ENCODE results near the gene WIPF2.

The WIPF2 gene

DNA sequence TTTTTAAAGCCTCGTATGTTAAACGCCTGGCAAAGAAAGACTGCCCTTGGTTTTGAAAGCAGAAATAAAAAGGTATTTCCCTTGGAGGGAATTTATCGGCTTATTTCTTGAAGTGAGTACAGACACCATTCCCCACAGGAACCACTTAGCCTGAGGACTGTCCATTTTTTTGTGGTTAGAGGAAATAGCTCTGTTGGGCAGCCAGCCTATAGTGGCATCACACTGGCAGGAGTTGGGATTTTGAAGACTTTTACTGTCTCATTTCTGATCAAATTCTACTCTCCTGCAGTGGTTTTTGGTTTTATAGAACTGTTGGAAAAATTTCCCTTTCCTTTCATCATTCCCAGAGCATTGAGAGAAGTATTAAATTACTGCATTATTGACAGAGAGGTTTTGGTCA, 34.5 kb downstream of the WIPF2 start:
- TF ChIP-seq EZH2 (IDR thresholded peaks at IDR 0.05) (no peak), POLR2AphosphoS5 (IDR thresholded peaks at IDR 0.05; ENCODE audit: borderline replicate concordance, low read depth, low read length) (no peak), FOXP2 (optimal IDR thresholded peaks at IDR 0.05; ENCODE audit: control extremely low read depth, extremely low read length, insufficient read depth) (no peak)
- DNase-seq (ENCODE audit: low read depth, low spot score), result no peak
- H3K9ac ChIP-seq (ENCODE audit: insufficient read length), result no peak overlapping the region

DNA sequence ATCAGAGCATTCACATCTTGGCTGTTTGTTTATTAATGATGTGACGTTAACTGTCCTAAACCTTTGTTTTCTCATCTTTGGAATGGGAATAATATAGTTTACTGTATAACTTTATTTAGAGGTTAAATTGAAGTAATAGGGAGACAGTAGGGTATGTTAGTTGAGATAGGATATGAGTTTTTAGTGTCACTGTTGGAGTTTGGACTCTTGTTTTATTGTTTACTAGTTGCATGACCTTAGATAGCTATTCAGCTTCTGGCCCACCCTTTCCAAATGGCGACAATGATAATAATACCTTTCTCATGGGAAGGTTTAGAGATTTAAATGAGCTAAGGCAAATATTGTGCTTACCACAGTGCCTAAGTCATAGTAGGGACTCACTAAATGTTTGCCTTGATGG, 40.4 kb downstream of the WIPF2 start:
- no peak overlapping the region for H3K27ac ChIP-seq
- no peak overlapping the region for H3K4me3 ChIP-seq
- no peaks in the 10 kb centered on the region for H3K9me3 ChIP-seq (ENCODE audit: low read depth, low read length)
- DNase-seq (ENCODE audit: low read depth, low spot score), result no peak
- peaks cover 51% of the 10 kb centered on the region for H3K36me3 ChIP-seq (ENCODE audit: insufficient read depth, low read length)
- no peak overlapping the region for H3K9ac ChIP-seq (ENCODE audit: insufficient read length)
- TF ChIP-seq POLR2AphosphoS5 (IDR thresholded peaks at IDR 0.05; ENCODE audit: borderline replicate concordance, low read depth, low read length) (no peak), FOXP2 (optimal IDR thresholded peaks at IDR 0.05; ENCODE audit: control extremely low read depth, extremely low read length, insufficient read depth) (no peak), EZH2 (IDR thresholded peaks at IDR 0.05) (no peak)

More for the DNA sequence above, 34.5 kb downstream of the WIPF2 start:
- H3K27ac ChIP-seq, result peak overlapping the region; percentile 56
- peaks cover 19% of the 10 kb centered on the region for H3K36me3 ChIP-seq (ENCODE audit: insufficient read depth, low read length)
- H3K4me3 ChIP-seq, result no peak overlapping the region
- H3K9me3 ChIP-seq (ENCODE audit: low read depth, low read length), result no peaks in the 10 kb centered on the region

DNA sequence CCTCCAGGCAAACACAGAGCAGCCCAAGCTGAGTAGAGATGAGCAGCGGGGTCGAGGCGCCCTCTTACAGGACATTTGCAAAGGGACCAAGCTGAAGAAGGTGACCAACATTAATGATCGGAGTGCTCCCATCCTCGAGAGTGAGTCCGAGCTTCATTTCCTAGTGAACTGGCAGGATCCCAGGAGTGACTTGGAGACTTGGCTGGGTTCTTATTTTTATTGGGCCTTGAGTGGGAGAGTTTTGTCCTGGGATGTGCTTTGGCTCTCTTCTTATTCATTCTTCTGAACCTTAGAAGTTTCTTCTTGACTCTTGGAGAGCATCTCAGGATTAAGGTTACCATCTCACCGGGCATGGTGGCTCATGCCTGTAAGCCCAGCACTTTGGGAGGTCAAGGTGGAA, 41.4 kb downstream of the WIPF2 start:
- no peaks in the 10 kb centered on the region for H3K9me3 ChIP-seq (ENCODE audit: low read depth, low read length)
- no peak overlapping the region for H3K4me3 ChIP-seq
- no peak overlapping the region for H3K27ac ChIP-seq
- DNase-seq (ENCODE audit: low read depth, low spot score), result no peak
- H3K9ac ChIP-seq (ENCODE audit: insufficient read length), result no peak overlapping the region
- no peak for TF ChIP-seq FOXP2 (optimal IDR thresholded peaks at IDR 0.05; ENCODE audit: control extremely low read depth, extremely low read length, insufficient read depth)
- TF ChIP-seq POLR2AphosphoS5 (IDR thresholded peaks at IDR 0.05; ENCODE audit: borderline replicate concordance, low read depth, low read length), result no peak
- no peak for TF ChIP-seq EZH2 (IDR thresholded peaks at IDR 0.05)
- peaks cover 61% of the 10 kb centered on the region for H3K36me3 ChIP-seq (ENCODE audit: insufficient read depth, low read length)

DNA sequence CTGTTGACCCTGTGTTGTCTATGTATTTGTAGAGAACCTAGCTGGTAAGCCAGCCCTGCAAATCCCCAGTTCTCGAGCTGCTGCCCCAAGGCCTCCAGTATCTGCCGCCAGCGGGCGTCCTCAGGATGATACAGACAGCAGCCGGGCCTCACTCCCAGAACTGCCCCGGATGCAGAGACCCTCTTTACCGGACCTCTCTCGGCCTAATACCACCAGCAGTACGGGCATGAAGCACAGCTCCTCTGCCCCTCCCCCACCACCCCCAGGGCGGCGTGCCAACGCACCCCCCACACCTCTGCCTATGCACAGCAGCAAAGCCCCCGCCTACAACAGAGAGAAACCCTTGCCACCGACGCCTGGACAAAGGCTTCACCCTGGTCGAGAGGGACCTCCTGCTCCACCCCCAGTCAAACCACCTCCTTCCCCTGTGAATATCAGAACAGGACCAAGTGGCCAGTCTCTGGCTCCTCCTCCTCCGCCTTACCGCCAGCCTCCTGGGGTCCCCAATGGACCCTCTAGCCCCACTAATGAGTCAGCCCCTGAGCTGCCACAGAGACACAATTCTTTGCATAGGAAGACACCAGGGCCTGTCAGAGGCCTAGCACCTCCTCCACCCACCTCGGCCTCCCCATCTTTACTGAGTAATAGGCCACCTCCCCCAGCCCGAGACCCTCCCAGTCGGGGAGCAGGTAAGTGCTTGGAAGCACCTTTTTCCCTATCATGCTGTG, 45.5 kb downstream of the WIPF2 start:
- Histone ChIP-seq H3K36me3 (ENCODE audit: insufficient read depth, low read length) (peaks cover 63% of the 10 kb centered on the region), H3K9me3 (ENCODE audit: low read depth, low read length) (no peaks in the 10 kb centered on the region), H3K27ac (no peak overlapping the region), H3K9ac (ENCODE audit: insufficient read length) (no peak overlapping the region), H3K4me3 (no peak overlapping the region)
- no peak for DNase-seq (ENCODE audit: low read depth, low spot score)
- no peak for TF ChIP-seq EZH2 (IDR thresholded peaks at IDR 0.05)
- TF ChIP-seq POLR2AphosphoS5 (IDR thresholded peaks at IDR 0.05; ENCODE audit: borderline replicate concordance, low read depth, low read length), result no peak
- no peak for TF ChIP-seq FOXP2 (optimal IDR thresholded peaks at IDR 0.05; ENCODE audit: control extremely low read depth, extremely low read length, insufficient read depth)

DNA sequence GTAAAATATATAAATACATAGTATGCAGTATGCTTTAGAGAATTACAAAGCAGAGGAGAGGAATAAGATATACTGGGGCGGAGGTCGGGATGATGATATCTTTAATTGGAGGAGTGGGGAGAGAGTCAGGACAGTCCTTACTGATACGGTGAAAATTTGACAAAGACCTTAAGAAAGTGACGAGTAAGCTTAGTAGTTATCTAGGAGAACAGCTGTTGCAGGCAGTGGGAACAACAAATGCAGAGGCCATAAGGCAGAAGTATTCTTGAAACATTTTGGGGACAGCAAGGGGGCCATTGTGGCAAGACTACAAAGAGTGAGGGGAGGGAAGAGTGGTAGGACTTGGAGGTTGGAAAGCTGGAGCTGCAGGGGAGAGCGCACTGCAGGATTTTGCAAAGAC, 46.2 kb downstream of the WIPF2 start:
- TF ChIP-seq EZH2 (IDR thresholded peaks at IDR 0.05), result no peak
- TF ChIP-seq FOXP2 (optimal IDR thresholded peaks at IDR 0.05; ENCODE audit: control extremely low read depth, extremely low read length, insufficient read depth), result no peak
- TF ChIP-seq POLR2AphosphoS5 (IDR thresholded peaks at IDR 0.05; ENCODE audit: borderline replicate concordance, low read depth, low read length), result no peak
- DNase-seq (ENCODE audit: low read depth, low spot score), result no peak
- no peak overlapping the region for H3K9ac ChIP-seq (ENCODE audit: insufficient read length)
- no peak overlapping the region for H3K27ac ChIP-seq
- H3K4me3 ChIP-seq, result no peak overlapping the region
- no peaks in the 10 kb centered on the region for H3K9me3 ChIP-seq (ENCODE audit: low read depth, low read length)
- H3K36me3 ChIP-seq (ENCODE audit: insufficient read depth, low read length), result peaks cover 60% of the 10 kb centered on the region

DNA sequence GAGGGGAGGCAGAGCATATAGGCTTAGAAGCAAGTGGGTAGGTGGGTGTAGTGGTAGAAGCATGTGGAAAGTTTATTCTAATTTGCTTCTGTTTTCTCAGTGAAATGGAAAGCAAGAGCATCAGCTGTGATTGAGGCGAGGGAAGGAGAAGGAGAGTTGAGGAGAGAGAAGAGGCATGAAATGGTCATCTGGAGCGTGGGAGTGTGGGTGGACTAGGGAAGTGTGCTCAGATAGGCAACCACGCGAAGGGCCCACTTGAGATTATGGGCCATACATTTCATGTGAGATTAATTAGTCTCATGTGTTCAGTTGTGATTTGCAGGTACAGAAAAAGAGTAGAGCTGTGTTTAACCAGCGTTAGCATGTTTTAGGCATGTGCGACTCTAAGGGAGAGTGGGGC, 47.8 kb downstream of the WIPF2 start:
- Histone ChIP-seq H3K27ac (peak overlapping the region; percentile 30; the same call in 1 of the 2 replicates), H3K36me3 (ENCODE audit: insufficient read depth, low read length) (peaks cover 63% of the 10 kb centered on the region), H3K9ac (ENCODE audit: insufficient read length) (no peak overlapping the region), H3K4me3 (no peak overlapping the region), H3K9me3 (ENCODE audit: low read depth, low read length) (no peaks in the 10 kb centered on the region)
- no peak for TF ChIP-seq FOXP2 (optimal IDR thresholded peaks at IDR 0.05; ENCODE audit: control extremely low read depth, extremely low read length, insufficient read depth)
- no peak for DNase-seq (ENCODE audit: low read depth, low spot score)

DNA sequence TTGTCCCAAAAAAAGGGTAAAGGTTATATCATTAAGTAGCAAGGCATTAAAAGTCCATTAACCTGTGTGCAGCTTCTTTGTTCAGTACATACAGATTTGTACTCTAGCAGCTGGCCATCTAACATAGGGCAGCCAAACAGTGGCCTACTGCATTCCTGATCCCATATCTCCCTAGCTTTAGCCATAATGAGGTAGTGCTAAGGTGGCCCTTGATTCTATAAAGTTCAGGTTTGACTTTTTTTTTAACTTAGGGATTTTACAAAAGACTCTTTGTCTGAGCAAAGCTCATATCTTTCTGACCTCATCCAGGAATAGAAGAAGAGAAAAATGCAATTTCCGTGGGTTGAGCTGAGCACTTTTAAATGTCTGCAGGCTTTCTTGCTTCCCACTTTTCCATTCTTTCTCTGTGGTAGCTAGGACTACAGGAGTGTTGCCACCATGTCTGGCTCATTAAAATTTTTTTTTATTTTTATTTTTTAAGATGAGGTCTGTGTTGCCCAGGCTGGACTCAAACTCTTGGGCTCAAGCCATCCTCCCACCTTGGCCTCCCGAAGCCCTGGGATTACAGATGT, 49.1 kb downstream of the WIPF2 start:
- peak overlapping the region; percentile 65; the same call in 1 of the 2 replicates for H3K27ac ChIP-seq
- TF ChIP-seq FOXP2 (optimal IDR thresholded peaks at IDR 0.05; ENCODE audit: control extremely low read depth, extremely low read length, insufficient read depth) (no peak), POLR2AphosphoS5 (IDR thresholded peaks at IDR 0.05; ENCODE audit: borderline replicate concordance, low read depth, low read length) (no peak), EZH2 (IDR thresholded peaks at IDR 0.05) (no peak)
- H3K4me3 ChIP-seq, result no peak overlapping the region
- no peak overlapping the region for H3K9ac ChIP-seq (ENCODE audit: insufficient read length)
- DNase-seq (ENCODE audit: low read depth, low spot score), result no peak
- H3K9me3 ChIP-seq (ENCODE audit: low read depth, low read length), result no peaks in the 10 kb centered on the region
- H3K36me3 ChIP-seq (ENCODE audit: insufficient read depth, low read length), result peaks cover 50% of the 10 kb centered on the region

DNA sequence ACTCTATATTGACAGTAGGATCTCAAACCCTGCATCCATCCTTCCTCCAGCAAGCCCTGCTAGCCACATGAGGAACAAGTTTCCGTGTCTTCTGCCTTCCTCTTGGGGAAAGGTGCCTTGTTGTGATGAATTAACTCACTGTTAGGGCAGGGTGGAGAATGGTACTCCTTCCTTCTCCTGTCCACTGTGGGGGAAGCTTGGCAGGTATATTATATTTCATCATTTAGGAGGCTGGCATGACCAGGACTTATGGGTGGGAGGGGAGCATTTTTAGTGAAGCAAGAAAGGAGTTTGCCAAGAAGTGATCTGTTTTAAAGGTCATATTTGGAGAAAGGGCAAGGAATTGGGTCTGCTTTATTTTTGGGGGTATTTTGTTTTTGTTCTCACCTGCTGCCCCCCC, 59.3 kb downstream of the WIPF2 start:
- H3K27ac ChIP-seq, result no peak overlapping the region
- H3K9ac ChIP-seq (ENCODE audit: insufficient read length), result no peak overlapping the region
- TF ChIP-seq FOXP2 (optimal IDR thresholded peaks at IDR 0.05; ENCODE audit: control extremely low read depth, extremely low read length, insufficient read depth) (no peak), POLR2AphosphoS5 (IDR thresholded peaks at IDR 0.05; ENCODE audit: borderline replicate concordance, low read depth, low read length) (no peak), EZH2 (IDR thresholded peaks at IDR 0.05) (no peak)
- no peaks in the 10 kb centered on the region for H3K9me3 ChIP-seq (ENCODE audit: low read depth, low read length)
- H3K4me3 ChIP-seq, result no peak overlapping the region
- DNase-seq (ENCODE audit: low read depth, low spot score), result no peak
- peaks cover 62% of the 10 kb centered on the region for H3K36me3 ChIP-seq (ENCODE audit: insufficient read depth, low read length)
